NCI-H187 (cell line): ENCODE results near the gene IFI27L1.
A peak's percentile ranks its signal among the peaks of the same experiment; 100 is the strongest.

Experiments used
- DNase-seq, 2 experiments: peaks; one replicate each; lab custom pipeline; 2025; lab: John Stamatoyannopoulos, UW

The IFI27L1 gene

DNA sequence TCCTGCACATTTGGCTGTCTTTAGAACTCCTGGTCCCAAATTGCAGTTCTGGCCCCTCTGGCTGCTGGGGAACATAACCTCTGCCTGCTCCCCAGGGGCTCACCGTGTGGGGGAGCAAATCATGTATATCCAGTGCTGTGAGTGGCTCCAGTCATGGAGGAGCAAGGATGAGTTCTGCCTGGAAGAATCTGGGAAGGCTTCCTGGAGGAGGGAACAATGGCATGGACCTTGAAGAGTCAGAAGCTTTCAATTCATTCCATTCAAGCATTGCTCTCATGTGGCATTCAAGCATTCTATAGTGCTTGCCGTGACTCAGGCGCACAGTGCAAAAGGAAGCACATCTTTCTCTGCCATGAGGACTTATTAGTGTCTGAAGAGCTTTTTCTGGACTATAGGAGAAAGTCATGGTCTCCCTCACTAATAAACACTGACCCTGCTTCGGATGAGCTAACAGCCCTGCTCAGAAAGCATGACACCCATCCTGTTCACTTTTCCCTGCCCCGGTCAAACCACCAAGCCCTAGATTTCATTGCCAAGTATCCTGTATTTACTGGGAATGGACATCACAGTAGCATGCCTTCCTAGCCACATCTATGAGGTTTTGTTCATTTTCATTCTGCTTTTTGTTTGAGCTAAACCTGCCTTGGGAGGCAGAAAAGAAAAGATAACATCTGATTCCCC is 32.9 kb downstream of the IFI27L1 start:
- DNase-seq, result no peak

DNA sequence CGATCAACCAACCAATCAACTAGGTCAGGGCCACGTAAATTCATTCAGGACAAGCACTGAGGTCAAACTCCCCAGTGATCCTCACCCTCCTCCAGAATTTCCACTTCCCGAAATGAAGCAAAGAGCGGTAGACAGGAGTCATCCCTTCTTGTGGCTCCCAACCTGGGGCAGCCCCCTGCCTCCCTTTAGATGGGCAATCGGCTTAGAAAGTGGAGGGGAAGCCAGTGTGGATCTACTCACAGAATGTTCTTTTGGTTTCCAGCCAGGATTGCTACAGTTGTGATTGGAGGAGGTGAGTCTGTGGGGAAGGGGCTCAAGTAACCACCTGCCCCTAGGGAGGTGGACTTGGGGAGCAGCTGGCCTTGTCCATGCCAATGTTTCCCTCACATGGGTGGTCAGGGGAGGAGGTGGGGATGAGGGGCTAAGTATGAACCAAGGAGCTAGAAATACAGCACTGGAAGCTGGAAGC is 33.5 kb downstream of the IFI27L1 start:
- no peak for DNase-seq

DNA sequence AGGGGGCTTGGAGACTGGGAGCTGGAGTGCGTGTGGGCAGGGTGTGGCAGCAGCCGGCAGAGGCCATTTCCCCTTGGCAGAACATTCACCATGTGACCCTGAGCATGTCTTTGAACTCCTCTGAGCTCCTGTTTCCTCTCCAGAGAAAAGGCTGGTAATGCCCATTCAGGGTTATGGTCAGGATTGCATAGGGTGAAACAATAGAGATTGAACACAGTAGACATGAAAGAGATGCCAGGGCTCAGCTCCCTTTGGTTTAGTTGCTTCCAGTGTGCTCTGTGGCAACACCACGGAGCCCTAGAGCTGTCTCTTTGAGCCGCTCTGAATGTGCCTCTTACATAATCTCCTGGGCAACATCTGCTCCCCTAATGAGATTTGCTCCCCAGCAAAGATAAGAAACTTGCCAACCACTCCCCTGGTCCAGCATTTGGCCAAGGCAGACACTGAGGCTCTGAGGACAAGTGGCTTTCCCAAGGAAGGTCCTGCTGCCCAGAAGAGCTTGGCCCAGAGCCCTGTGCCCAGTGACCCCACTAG is 34.0 kb downstream of the IFI27L1 start:
- no peak for DNase-seq

DNA sequence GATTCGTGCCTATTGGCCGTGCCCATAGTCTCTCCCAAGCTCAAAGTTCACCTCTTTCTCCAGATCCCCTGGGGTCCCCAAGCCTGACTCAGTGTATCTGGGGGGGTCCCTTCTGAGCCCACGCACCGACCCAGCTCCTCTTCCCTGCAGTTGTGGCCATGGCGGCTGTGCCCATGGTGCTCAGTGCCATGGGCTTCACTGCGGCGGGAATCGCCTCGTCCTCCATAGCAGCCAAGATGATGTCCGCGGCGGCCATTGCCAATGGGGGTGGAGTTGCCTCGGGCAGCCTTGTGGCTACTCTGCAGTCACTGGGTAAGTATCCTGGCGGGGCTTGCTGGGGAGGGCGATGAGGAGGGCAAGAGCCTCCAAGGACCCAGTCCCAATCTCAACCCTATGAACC is 34.5 kb downstream of the IFI27L1 start:
- DNase-seq, result no peak

DNA sequence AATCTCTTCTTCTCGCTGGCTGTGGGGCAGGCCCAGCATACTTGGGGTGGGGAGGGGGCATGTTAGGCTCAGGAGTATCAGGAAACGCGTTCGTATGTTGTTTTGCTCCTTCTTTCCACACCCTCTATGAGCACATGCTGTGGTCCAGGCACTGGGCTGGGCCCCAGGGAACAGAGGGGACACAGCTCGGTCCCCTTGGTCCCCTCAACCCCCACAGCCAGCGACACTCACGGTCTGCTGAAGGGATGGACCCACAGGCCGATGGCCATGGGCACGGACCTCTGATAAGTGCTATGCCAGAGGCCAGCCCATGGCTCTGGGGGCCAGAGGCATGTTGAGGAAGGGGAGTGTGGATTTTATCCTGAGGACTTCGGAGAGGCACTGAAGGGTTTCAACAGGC is 35.6 kb downstream of the IFI27L1 start:
- no peak for DNase-seq

DNA sequence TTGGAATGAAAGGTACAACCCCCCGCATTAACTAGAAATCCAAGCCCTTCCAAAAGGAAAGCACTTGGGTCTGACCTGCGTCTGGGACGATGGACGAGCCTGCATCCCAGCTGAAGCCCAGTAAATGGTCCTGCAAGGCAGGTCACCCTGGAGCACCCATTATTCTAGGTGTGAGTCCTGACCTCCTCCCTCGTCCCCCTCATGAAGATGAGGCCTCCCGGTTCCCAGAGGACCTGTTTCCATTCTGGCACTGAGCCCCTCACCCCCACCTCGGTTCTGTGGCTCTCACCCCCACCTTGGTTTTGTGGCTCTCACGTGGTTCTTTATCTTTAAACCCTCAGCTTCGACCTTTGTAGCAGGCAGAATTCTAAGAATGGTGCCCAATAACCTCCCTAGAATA is 36.7 kb downstream of the IFI27L1 start:
- no peak for DNase-seq

DNA sequence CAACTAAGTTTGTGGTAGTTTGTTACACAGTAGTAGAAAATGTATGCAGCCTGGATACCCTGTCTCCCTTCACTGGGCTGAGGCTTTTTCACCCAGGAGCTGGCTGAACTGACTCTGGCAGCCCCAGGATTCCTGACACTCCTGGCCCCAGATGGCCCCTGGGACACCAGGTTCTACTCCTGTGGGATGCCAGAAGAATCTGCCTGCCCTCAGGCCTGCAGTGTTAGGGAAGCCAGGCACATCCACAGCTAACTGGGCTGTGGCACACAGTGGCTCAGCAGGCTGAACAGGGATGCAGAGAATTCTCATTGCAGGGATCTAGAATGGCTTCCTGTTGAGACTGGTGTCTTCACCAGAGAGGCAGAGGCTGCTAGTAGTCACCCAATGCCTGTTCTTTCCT is 38.0 kb downstream of the IFI27L1 start:
- no peak for DNase-seq

DNA sequence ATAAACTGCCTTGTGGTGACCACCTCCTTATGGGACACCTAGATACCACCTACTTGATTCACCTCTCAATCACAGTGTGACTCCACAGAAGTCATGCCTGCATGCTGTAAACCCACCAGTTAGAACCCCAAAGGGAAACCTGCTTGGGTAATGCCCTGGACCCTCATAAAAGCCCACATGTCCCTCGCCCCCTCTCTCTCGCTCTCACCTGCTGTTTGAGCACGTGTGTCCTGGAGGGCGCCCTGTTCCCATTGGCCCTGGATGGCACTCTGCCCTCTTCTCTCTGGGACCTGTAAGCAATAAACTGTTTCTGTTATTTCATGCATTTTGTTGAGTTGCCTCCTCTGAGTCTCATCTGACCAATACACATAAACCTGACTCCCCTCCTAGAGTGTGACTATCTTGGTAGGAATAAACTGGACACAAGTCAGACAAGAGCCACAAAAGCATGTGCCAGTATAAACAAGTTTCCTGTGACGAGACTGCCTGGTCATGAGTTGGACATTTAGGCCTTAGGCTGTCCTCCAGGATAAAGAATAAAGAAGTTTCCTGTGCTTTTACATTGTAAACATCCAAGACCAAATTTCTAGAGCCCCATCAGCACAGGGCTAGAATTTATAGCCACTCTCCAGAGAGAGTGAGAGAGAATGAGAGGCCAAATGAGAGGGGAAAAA is 39.7 kb downstream of the IFI27L1 start:
- no peak for DNase-seq

DNA sequence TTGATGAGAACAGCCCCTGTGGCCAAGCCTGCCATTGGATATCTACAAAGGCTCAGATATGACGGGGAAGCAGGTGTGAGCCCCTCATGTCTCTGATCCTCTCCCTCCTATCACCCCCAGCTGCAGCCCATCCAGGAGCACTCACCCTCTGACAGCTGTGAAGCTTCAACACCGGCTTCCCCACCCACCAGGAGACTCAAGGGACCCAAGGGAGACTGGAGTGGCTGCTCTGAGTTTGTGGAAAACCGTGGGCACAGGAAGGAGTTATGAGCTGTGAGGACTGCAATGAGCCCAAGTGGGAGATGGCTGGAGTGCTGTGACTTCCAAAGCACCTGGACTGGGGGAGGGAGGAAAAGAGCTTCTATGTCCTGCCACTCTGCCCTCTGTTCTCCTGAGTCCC is 40.4 kb downstream of the IFI27L1 start:
- no peak for DNase-seq

DNA sequence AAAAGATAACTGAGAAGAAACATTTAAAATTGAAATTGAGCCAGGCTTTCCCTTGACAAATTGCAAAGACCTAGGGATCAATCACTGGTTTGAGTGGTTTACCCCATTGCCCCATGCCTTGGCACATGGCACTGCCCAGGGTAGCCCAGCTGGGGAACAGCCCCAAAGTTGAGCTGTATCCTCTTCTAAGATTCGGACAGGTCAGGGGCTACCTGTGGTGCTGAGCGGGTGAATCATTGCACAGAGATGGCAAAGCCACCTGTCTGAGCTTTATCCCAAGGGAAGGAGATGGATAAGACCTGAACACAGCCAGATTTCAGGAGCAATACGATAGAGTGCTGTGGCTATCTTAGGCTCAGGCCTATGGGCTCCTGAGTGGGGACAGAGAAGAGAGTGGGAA is 41.3 kb downstream of the IFI27L1 start:
- DNase-seq, result no peak

DNA sequence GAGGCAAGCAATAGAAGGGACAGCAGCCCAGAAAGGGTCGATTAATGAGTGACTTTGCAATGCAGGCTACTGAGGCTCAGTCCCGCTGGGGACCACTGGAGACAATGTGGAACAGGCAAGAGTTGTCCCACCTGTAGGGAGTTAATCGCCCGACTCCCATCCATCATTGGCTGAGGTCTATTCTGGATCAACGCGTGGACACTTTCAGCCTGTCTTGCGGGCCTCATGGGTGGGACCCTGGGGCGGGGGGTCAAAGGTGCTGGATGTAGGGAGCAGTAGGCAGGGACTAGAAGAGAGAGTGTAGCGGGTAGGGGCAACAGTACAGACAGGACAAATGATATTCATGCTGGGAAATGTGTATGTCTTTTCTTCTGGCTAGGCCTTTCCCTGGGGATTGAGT is 42.2 kb downstream of the IFI27L1 start:
- DNase-seq, result no peak

DNA sequence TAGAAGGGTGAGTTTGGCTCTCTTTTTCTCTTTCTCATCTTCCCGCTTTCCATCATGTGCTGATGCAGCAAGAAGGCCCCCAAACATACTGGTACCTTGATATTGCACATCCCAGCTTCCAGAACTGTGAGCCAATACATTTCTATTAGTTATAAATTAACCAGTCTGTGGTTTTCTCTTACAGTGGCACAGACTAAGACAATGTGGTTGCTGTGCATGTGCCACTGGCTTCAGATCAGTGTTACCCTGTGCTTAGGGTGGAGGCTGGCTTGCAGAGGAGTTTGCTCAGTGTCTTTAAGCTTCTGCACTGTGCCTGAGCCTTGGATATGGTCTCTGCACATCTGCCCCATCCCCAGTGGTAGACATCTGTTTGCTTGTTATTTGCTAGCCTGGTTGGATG is 42.8 kb downstream of the IFI27L1 start:
- DNase-seq, result no peak

DNA sequence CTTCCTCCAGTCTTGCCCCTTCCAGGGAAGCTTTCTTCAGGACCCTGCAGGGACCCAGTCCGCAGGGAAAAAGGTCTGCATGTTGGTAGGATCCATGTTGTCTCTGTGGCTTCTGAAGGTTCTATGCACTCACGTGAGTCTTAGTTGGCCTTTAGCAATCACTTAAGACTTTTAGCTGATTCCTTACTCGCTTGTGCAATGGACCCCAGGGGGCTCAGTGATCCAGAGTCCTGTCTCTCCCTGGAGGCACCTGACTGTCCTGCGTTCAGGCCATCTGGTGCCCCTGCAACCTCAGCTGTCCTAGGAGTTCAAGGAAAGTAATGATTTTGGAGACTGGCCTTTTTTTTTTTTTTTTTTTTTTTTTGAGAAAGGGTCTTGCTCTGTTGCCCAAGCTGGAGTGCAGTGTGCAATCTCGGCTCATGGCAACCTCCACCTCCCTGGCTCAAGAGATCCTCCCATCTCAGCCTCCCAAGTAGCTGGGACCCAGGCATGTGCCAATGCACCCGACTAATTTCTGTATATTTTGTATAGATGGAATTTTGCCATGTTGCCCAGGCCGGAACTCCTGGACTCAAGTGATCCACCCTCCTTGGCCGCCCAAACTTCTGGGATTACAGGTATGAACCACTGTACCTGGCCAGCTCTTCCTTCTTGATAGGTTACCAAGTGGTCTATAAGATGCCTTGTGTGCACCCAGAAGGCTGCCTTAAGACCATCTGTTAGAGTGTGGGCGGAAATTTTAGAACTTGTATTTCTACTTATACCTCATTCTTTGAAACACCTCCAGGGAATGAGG is 43.7 kb downstream of the IFI27L1 start:
- no peak for DNase-seq

DNA sequence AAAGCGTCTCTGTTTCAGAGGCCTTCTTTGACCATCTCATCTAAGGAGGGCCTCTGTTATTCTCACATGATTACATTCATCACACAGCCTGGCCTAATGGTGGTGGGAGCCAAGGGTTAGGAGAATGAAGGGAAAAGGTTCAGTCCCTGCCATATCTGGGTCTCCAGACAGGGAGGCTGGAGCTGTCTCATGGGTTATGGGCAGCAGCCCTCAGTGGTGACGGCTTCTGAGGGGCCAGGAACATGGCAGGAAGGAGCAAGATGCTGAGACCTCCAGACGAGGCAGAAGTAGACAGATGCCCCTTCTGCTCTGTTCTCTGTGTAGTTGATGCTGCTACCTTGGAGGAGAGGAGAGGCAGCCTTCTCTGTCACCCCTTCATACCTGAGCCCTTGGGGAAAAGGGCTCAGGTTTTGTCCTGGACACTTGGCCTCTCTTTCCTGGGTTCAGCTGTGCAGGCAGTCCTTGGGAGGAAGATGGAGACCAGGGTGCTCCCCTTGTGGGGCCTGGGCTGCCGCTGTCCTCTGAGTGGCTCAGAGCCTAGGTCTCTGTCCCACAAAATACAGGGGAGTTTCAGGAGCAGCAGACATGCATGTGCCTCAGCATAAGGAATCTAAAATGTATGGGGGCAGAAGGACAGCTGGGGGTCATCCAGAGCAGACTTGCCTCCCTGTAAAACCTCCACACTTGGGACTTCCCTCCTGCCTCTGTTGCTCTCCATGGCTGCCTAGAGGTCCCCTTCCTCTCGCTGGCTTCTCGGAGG is 44.7 kb downstream of the IFI27L1 start:
- no peak for DNase-seq

DNA sequence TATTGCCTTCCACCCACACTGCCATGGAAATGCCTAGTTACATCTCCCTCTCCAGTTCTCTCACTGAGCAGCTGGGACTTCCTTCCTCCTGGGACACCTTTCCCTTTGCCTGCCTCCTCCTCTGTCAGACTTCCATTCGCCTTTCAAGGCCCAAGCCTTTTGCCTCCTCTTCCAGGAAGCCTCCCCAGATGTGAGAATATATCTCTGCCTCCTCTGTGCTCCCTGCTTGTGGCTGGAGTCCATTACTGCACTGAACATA is 45.2 kb downstream of the IFI27L1 start:
- no peak for DNase-seq

DNA sequence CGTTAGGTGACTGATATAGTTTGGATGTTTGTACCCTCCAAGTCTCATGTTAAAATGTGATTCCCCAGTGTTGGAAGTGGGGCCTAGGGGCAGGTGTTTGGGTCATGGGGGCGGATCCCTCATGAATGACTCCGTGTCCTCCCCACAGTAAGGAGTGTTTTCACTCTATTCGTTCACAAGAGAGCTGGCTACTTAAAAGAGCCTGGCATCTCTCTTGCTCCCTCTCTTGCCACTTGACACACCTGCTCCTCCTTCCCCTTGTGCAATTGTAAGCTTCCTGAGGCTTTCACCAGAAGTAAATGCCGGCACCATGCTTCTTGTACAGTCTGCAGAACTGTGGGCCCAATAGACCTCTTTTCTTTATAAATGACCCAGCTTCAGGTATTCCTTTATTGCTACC is 45.7 kb downstream of the IFI27L1 start:
- no peak for DNase-seq

DNA sequence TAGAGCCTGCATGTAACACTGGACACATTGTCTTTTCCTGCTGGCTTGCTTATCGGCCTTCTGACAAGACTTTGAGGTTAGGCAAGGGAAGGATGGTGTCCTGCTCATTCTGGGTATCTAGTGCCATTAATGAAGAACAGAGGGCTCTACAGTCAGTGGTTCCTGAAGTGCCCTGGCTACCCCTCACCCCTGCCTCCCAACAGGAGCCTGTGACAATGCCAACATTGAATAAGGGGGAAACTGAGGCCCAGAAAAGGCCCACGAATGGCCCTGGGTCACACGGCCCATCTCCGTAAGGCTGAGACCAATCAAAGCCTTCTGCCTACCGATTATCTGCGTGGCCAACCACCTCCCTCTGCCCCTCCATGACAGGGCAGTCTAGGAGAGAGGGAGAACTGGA is 46.2 kb downstream of the IFI27L1 start:
- no peak for DNase-seq

DNA sequence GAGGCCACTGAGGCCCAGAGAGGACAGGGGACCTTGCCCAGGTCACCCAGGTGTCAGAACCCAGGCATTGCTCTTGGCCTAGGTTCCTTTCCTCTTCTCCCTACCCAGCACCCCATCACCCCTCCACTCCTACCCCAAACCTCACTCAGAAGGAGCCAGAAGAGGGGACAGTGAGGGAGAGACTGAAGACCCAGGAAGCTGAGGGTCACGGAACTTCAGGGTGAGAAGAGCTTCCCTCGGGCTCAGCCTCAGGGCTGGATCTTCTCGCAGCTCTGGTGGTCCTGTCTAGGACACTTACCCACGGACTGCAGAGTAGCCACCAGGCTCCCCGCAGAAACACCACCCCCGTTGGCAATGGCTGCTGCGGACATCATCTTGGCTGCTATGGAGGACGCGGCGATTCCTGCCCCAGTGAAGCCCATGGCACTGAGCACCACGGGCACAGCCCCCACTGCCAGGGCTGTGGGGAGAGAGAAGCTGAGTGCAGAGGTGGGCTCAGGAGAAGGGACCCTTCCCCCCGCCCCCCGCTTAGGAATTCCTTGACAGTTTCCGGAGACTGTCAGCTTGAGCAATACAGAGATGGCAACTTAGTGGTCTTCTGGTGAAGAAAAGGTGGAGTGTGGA is 47.2 kb downstream of the IFI27L1 start:
- DNase-seq, result no peak

DNA sequence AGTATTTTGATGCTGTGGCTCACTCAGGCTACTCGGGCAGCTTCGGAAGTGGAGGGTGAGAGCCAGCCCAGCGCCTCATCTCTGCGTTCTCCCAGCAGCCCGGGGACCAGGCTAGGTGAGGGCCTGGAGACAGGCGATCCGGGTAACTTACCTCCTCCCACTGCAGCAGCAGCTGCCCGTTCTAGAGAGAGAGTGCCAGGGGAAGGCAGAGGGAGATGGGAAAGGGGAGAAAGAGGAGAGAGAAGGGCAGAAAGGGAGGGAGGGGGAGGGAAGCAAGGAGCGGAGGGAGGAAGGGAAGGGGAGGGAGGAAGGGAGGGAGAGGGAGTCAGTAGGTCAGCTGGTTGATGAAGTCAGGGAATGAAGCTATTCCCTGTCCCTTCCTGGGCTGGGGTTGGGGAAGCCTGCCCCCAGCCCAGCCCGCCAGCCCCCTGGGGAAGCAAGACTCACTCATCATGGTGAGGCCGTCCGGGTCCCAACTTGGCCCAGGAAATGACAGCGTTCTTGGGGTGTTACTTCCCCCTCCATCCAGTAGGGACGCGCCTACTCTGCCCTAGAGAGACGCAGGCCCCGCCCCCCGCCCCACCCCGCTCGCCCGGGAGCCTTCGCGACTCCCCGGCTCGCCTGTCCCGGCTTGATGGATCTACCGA is 48.1 kb downstream of the IFI27L1 start, which contains the start of gene IFI27L2:
Gene IFI27L2, minus strand, starts transcription at position 494 of the 647 bp plus-strand sequence. Its CDS starts 40 bp downstream, at position 454.
- DNase-seq, result peak; percentile 13 to 27

DNA sequence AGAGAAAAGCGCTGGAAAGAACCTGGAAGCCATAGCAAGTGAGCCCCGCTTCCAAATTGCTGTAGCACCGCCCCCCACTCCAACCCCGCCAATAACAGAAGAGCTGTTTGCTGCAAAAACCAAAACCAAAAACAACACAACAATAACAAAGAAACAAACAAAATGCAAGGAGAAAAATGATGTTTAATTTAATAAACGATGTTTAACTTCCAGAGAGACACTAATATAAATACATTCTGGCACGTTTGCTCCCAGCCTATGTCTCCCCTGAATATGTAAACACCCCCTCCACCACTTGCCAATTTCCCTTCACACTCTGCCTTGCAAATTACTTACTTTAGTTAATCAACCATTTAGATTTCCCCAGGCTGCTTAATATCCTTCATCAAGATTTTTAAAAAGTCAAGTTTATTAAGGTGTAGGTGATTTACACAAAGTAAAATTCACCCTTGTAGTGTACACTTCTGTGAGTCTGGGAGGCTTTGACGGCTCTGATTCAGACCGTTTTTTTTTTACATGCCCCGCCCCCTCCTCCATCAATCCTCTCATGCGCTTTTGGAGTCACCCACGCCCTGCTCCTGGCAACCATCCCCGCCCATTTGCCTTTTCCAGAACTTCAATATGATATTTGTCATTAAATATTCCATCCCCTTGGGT is 48.8 kb downstream of the IFI27L1 start:
- no peak for DNase-seq
